GM12878 (cell line): Measurements from ENCODE around the gene CRTC3. TPM values are rescaled to one million over a fixed set of nuclear protein-coding genes. Genes with fewer than 3 reads are reported as not detected.

Experiments
- ATAC-seq: fragments of 200-7000 bp; cut with Tn5 transposase; 3 replicates; pipeline ENCODE4 v1.9.1; 2020; ENCODE audit warnings: mild to moderate bottlenecking, moderate library complexity
- BruUV-seq: library from RNA; stranded (reverse); fragments of 400-500 nt; replicated peaks from 2 replicates; lab custom pipeline; 2021; lab: Mats Ljungman, UMichigan
- CTCF ChIA-PET: fragments of 300-600 bp; sonication (Branson Sonifier 250); formaldehyde crosslinking; extraction: SDS; loops from one replicate; lab custom pipeline; 2021; ENCODE audit warnings: inconsistent platforms; lab: Yijun Ruan, JAX
- POLR2A ChIA-PET: fragments of 350-600 bp; formaldehyde crosslinking; extraction: SDS; loops from one replicate; lab custom pipeline; 2021; ENCODE audit warnings: inconsistent platforms; lab: Charles Lee
- RAD21 ChIA-PET: fragments of 300-600 bp; sonication (Branson Sonifier 250); formaldehyde crosslinking; loops from one replicate; lab custom pipeline; 2023; ENCODE audit warnings: antibody characterized with exemption; ENCODE audit not compliant: unreplicated experiment; lab: Charles Lee
- SMC1A ChIA-PET: fragments of 300-600 bp; sonication (Branson Sonifier 250); formaldehyde crosslinking; loops from one replicate; lab custom pipeline; 2023; ENCODE audit not compliant: unreplicated experiment, uncharacterized antibody; lab: Charles Lee
- DNase-seq: peaks from one replicate; pipeline ENCODE4 v3.0.0-alpha.2; 2011; ENCODE audit warnings: low read depth, low spot score
- FAIRE-seq: peaks from 3 replicates; lab custom pipeline; 2011; peaks lifted over from hg19 to GRCh38; lab: Jason Lieb, UNC
- H2AFZ ChIP-seq: 2 replicates; pipeline ENCODE4 v1.6.0; 2011; ENCODE audit warnings: low read depth, low read length, control low read depth; ENCODE audit not compliant: control insufficient read depth
- H3K27ac ChIP-seq: 2 replicates; pipeline ENCODE4 v1.5.1; 2011; ENCODE audit warnings: control low read depth; ENCODE audit not compliant: control insufficient read depth, insufficient read depth
- H3K27me3 ChIP-seq, 2 experiments: replicated peaks in 1 of 2; 2 replicates each; pipeline versions ENCODE4 v1.6.0 to v1.6.1; 2011; ENCODE audit warnings: low read length in 1 of 2; ENCODE audit not compliant: control insufficient read depth in 2 of 2, insufficient read depth in 2 of 2
- H3K36me3 ChIP-seq, 2 experiments: 2 replicates each; pipeline ENCODE4 v1.5.1; 2011; ENCODE audit warnings: low read length in 1 of 2; ENCODE audit not compliant: control insufficient read depth in 2 of 2, insufficient read depth in 2 of 2
- H3K4me1 ChIP-seq: 2 replicates; pipeline ENCODE4 v1.6.1; 2011; ENCODE audit warnings: mild to moderate bottlenecking, low read length, moderate library complexity, mixed read lengths; ENCODE audit not compliant: control insufficient read depth, insufficient read depth
- H3K4me2 ChIP-seq: 2 replicates; pipeline ENCODE4 v1.6.0; 2011; ENCODE audit warnings: control low read depth; ENCODE audit not compliant: control insufficient read depth, insufficient read depth
- H3K4me3 ChIP-seq: fragments of 200-600 bp; sonication (generic); 2 replicates; pipeline ENCODE4 v1.5.1; 2016
- H3K79me2 ChIP-seq: 2 replicates; pipeline ENCODE4 v1.6.0; 2011; ENCODE audit warnings: low read length; ENCODE audit not compliant: control insufficient read depth, insufficient read depth
- H3K9ac ChIP-seq: 2 replicates; pipeline ENCODE4 v1.8.0; 2011; ENCODE audit warnings: low read length, control low read depth, mixed read lengths; ENCODE audit not compliant: control insufficient read depth, insufficient read depth
- H3K9me3 ChIP-seq: replicated peaks from 3 replicates; pipeline ENCODE4 v1.5.1; 2011; ENCODE audit warnings: mild to moderate bottlenecking, low read length; ENCODE audit not compliant: control insufficient read depth, insufficient read depth
- H4K20me1 ChIP-seq: 2 replicates; pipeline ENCODE4 v1.6.0; 2011; ENCODE audit not compliant: control insufficient read depth, insufficient read depth
- CUX1 ChIP-seq: IDR thresholded peaks from 2 replicates; pipeline ENCODE4 v1.6.1; 2012; ENCODE audit warnings: improper control_type of control experiment, low read depth, low read length; ENCODE audit not compliant: insufficient replicate concordance
- HSF1 ChIP-seq: fragments of 150-350 bp; IDR thresholded peaks from 2 replicates; pipeline ENCODE4 v1.6.1; 2014; ENCODE audit warnings: mild to moderate bottlenecking, low read depth, low read length
- SMAD1 ChIP-seq: fragments of 450-650 bp; IDR thresholded peaks from 2 replicates; pipeline ENCODE4 v1.6.1; 2018; ENCODE audit warnings: mild to moderate bottlenecking, low read depth; ENCODE audit not compliant: partially characterized antibody
- TBL1XR1 ChIP-seq: IDR thresholded peaks from 2 replicates; pipeline ENCODE4 v1.6.1; 2012; ENCODE audit warnings: low read depth, low read length, improper control_type of control experiment
- WGBS: methylation state at CpG from one replicate; pipeline ENCODE4 v1.1.6; 2016; ENCODE audit warnings: low lambda C conversion rate; ENCODE audit not compliant: insufficient replicate concordance, insufficient coverage; ENCODE audit errors: missing lambda C conversion rate; 5-methylcytosine and 5-hydroxymethylcytosine counted together
- in situ Hi-C: fragments of 300-500 bp; cut with MboI; formaldehyde crosslinking; loops from 9 replicates; pipeline ENCODE4 v1.14.3; 2018; ENCODE audit warnings: mixed read lengths
- intact Hi-C: fragments of 100-400 bp; cut with micrococcal nuclease; formaldehyde crosslinking; loops from one replicate; pipeline ENCODE4 v1.14.2; 2022; ENCODE audit not compliant: unreplicated experiment
- polyA plus RNA-seq, 11 experiments: library from polyadenylated mRNA; depleted of rRNA in 4 of 11; unstranded in 6 of 11; stranded (reverse) in 5 of 11; fragments of >200 nt; fragmentation: Nextera tagmentation in 4 of 11; fragmentation: Illumina TruSeq in 1 of 11; extraction: Ambion mirVana in 4 of 11; extraction: Trizol in 1 of 11; gene quantifications; 1 replicate in 1 of 11; 2 replicates in 10 of 11; pipeline versions ENCODE4 v1.2.1 to v1.2.3, GENCODE V29; 2011 to 2016; ENCODE audit warnings: inconsistent platforms in 2 of 11, missing spikeins in 2 of 11, low read depth in 1 of 11
- total RNA-seq, 4 experiments: library from RNA; depleted of rRNA in 3 of 4; stranded (reverse); fragments of >200 nt in 3 of 4; fragmentation: Illumina TruSeq in 1 of 4; extraction: Trizol in 1 of 4; gene quantifications; 2 replicates each; pipeline versions ENCODE4 v1.2.1 to v1.2.3, GENCODE V29; 2013 to 2021
- TF ChIP-seq, protein P1 (sequence below): fragments of 450-650 bp; formaldehyde crosslinking; IDR thresholded peaks from 2 replicates; pipeline ENCODE4 v1.4.0; 2022; ENCODE audit warnings: mild to moderate bottlenecking, moderate library complexity

Gene CRTC3
- total and polyA plus RNA-seq, 10 of the 15 experiments (the other 5 are each of a cell fraction or from before 2014, with no cell fraction given), result 3.5 to 36.9 (median 18.9) TPM

GRCh38 chr15:90531147-90531546 lies 1.4 kb downstream of the CRTC3 start (continued):
- TF ChIP-seq HSF1 (no peak), SMAD1 (no peak)
- TF ChIP-seq, protein P1, sequence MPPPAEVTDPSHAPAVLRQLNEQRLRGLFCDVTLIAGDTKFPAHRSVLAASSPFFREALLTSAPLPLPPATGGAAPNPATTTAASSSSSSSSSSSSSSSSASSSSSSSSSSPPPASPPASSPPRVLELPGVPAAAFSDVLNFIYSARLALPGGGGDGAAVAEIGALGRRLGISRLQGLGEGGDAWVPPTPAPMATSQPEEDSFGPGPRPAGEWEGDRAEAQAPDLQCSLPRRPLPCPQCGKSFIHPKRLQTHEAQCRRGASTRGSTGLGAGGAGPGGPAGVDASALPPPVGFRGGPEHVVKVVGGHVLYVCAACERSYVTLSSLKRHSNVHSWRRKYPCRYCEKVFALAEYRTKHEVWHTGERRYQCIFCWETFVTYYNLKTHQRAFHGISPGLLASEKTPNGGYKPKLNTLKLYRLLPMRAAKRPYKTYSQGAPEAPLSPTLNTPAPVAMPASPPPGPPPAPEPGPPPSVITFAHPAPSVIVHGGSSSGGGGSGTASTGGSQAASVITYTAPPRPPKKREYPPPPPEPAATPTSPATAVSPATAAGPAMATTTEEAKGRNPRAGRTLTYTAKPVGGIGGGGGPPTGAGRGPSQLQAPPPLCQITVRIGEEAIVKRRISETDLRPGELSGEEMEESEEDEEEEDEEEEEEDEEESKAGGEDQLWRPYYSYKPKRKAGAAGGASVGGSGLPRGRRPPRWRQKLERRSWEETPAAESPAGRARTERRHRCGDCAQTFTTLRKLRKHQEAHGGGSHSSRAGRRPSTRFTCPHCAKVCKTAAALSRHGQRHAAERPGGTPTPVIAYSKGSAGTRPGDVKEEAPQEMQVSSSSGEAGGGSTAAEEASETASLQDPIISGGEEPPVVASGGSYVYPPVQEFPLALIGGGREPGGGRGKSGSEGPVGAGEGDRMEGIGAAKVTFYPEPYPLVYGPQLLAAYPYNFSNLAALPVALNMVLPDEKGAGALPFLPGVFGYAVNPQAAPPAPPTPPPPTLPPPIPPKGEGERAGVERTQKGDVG (CRISPR knock-in tag), result no peak

DNA sequence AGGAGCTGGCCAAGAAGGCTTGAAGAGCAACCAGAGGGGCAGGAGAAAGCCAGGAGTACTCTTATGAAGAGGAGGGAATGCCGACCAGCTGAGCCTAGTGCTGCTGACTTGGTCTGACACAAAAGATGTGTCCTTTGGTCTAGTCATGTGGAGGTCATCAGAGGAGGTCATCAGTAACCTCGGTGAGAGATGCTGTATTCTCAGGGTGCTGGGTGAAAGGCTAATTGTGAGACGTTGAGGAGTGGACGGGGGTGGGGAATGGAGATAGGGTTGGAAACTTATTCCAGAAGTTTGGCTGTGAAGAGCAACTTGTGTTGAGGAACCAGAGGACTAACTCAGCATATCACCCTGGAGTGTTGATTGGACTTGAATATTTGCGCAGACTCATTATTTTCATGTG lies 5.5 kb downstream of the CRTC3 start:
- ATAC-seq (no peak), DNase-seq (no peak), FAIRE-seq (no peak)
- intact Hi-C loops, result no loop called here
- Histone ChIP-seq H3K9ac (no peak overlapping the region), H3K27me3 (no peaks in the 10 kb centered on the region), H3K27ac (no peak overlapping the region), H3K9me3 (no peaks in the 10 kb centered on the region), H3K4me3 (no peak overlapping the region), H3K4me1 (0 out of 2 replicates have a peak, but pooled peaks cover 4% of the 10 kb centered on the region), H3K79me2 (peaks cover 59% of the 10 kb centered on the region), H3K36me3 (no peaks in the 10 kb centered on the region; a peak in 1 of 4 replicates), H2AFZ (no peak overlapping the region), H3K4me2 (no peak overlapping the region), H4K20me1 (no peaks in the 10 kb centered on the region)
- 88% methylated on average over 5 of the region's 5 CpGs for WGBS
- ChIA-PET SMC1A (interaction anchor here (1.1 to 2.5 kb wide), 6 partner anchors 11 to 69 kb away, joined by 3 to 15 read pairs (median 4); no protein-coding TSS in a partner anchor), RAD21 (no interaction called here), POLR2A (no interaction called here), CTCF (interaction anchor here (0.6 to 2.6 kb wide), 5 partner anchors 9 to 338 kb away, joined by 3 to 11 read pairs (median 4); no protein-coding TSS in a partner anchor)
- in situ Hi-C loops, result no loop called here
- no TSS peak for BruUV-seq
- TF ChIP-seq, protein P1 (CRISPR knock-in tag), result no peak
- TF ChIP-seq CUX1 (no peak), TBL1XR1 (no peak)
